Breast epithelium (tissue), 3 donors: ENCODE results near the gene NAV2.

Experiments
- POLR2A ChIP-seq: fragments of 450-650 bp; IDR thresholded peaks from one replicate; pipeline ENCODE4 v1.6.1; 2016; ENCODE audit warnings: antibody characterized with exemption, mild to moderate bottlenecking, moderate library complexity
- POLR2AphosphoS5 ChIP-seq, 3 donors: sonication (generic); formaldehyde crosslinking; IDR thresholded peaks; one replicate each; pipeline ENCODE4 v1.6.1; 2017; ENCODE audit warnings: antibody characterized with exemption in 3 of 3
- TF ChIP-seq, protein P1 (sequence below), 3 donors: fragments of 450-650 bp; IDR thresholded peaks; one replicate each; pipeline ENCODE4 v1.5.1; 2016 to 2017; ENCODE audit warnings: antibody characterized with exemption in 3 of 3, mild to moderate bottlenecking in 3 of 3, moderate library complexity in 3 of 3

- TF ChIP-seq, protein P1, sequence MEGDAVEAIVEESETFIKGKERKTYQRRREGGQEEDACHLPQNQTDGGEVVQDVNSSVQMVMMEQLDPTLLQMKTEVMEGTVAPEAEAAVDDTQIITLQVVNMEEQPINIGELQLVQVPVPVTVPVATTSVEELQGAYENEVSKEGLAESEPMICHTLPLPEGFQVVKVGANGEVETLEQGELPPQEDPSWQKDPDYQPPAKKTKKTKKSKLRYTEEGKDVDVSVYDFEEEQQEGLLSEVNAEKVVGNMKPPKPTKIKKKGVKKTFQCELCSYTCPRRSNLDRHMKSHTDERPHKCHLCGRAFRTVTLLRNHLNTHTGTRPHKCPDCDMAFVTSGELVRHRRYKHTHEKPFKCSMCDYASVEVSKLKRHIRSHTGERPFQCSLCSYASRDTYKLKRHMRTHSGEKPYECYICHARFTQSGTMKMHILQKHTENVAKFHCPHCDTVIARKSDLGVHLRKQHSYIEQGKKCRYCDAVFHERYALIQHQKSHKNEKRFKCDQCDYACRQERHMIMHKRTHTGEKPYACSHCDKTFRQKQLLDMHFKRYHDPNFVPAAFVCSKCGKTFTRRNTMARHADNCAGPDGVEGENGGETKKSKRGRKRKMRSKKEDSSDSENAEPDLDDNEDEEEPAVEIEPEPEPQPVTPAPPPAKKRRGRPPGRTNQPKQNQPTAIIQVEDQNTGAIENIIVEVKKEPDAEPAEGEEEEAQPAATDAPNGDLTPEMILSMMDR (IDR thresholded peaks at IDR 0.05): no peak
- no peak for TF ChIP-seq POLR2A
- no peak for TF ChIP-seq POLR2AphosphoS5 (IDR thresholded peaks at IDR 0.05)
Observed at GRCh38 chr11:19766810-19767209, 54.2 kb downstream of the NAV2 start.
